H1 (cell line): ENCODE data around the gene NEU3. TPM values are rescaled to one million over a fixed set of nuclear protein-coding genes. Genes with fewer than 3 reads are reported as not detected.

ENCODE experiments used
- CTCF ChIA-PET: fragments of 300-600 bp; sonication (Branson Sonifier 250); formaldehyde crosslinking; loops from one replicate; lab custom pipeline; 2021; ENCODE audit not compliant: partially characterized antibody; lab: Charles Lee
- POLR2A ChIA-PET: fragments of 300-600 bp; sonication (Branson Sonifier 250); formaldehyde crosslinking; loops from one replicate; lab custom pipeline; 2021; ENCODE audit warnings: inconsistent platforms; ENCODE audit not compliant: partially characterized antibody; lab: Charles Lee
- DNase-seq, 2 experiments: peaks; one replicate each; pipeline versions ENCODE4 v3.0.0 to v3.0.0-alpha.2; 2010 to 2022; ENCODE audit warnings: low spot score in 2 of 2, low read depth in 1 of 2, mixed read lengths in 1 of 2
- FAIRE-seq: peaks from 2 replicates; lab custom pipeline; 2011; peaks lifted over from hg19 to GRCh38; lab: Jason Lieb, UNC
- H2AFZ ChIP-seq: 2 replicates; pipeline ENCODE4 v1.8.1; 2012; ENCODE audit warnings: low read length, inconsistent platforms
- H2AK5ac ChIP-seq: 2 replicates; pipeline ENCODE4 v1.6.1; 2013; ENCODE audit warnings: low read depth, low read length
- H2BK120ac ChIP-seq: replicated peaks from 2 replicates; pipeline ENCODE3; 2013; ENCODE audit warnings: low read depth, low read length, inconsistent platforms
- H2BK12ac ChIP-seq: 2 replicates; pipeline ENCODE4 v1.6.1; 2013; ENCODE audit warnings: low read depth, low read length
- H2BK15ac ChIP-seq: 2 replicates; pipeline ENCODE4 v1.6.1; 2013; ENCODE audit warnings: low read length
- H2BK20ac ChIP-seq: 2 replicates; pipeline ENCODE4 v1.6.1; 2013; ENCODE audit warnings: low read length
- H2BK5ac ChIP-seq: 2 replicates; pipeline ENCODE4 v1.6.1; 2013; ENCODE audit warnings: low read depth, low read length
- H3K14ac ChIP-seq: 2 replicates; pipeline ENCODE4 v1.6.1; 2013; ENCODE audit warnings: inconsistent platforms; ENCODE audit not compliant: insufficient read length
- H3K18ac ChIP-seq: 2 replicates; pipeline ENCODE4 v1.6.1; 2013; ENCODE audit warnings: low read length; ENCODE audit errors: extremely low read depth
- H3K23ac ChIP-seq: 2 replicates; pipeline ENCODE4 v1.6.1; 2013; ENCODE audit warnings: inconsistent platforms; ENCODE audit not compliant: insufficient read length
- H3K23me2 ChIP-seq: 2 replicates; pipeline ENCODE4 v1.6.1; 2013; ENCODE audit warnings: low read depth, low read length
- H3K27ac ChIP-seq: 2 replicates; pipeline ENCODE4 v1.6.1; 2011; ENCODE audit warnings: low read depth, low read length, inconsistent platforms
- H3K27me3 ChIP-seq, 4 experiments: replicated peaks in 1 of 4; 1 replicate in 1 of 4; 2 replicates in 3 of 4; pipeline versions ENCODE4 v1.6.1 to v1.8.1; 2011 to 2013; ENCODE audit warnings: low read length in 3 of 4, mild to moderate bottlenecking in 3 of 4, inconsistent platforms in 2 of 4, mixed read lengths in 2 of 4, moderate library complexity in 1 of 4; ENCODE audit not compliant: control insufficient read depth in 3 of 4, insufficient read depth in 3 of 4; ENCODE audit errors: extremely low read depth in 1 of 4
- H3K36me3 ChIP-seq, 4 experiments: 2 replicates each; pipeline versions ENCODE4 v1.6.1 to v1.8.1; 2011 to 2013; ENCODE audit warnings: mild to moderate bottlenecking in 4 of 4, low read length in 3 of 4, moderate library complexity in 2 of 4, control low read depth in 1 of 4, inconsistent platforms in 1 of 4; ENCODE audit not compliant: insufficient read depth in 4 of 4, control insufficient read depth in 2 of 4
- H3K4ac ChIP-seq: replicated peaks from 2 replicates; pipeline ENCODE3; 2013; ENCODE audit warnings: low read length, low read depth, mixed read lengths, inconsistent platforms; ENCODE audit not compliant: insufficient read length
- H3K4me1 ChIP-seq, 4 experiments: replicated peaks in 1 of 4; 1 replicate in 1 of 4; 2 replicates in 3 of 4; pipeline versions ENCODE4 v1.6.1 to v1.8.1; 2011 to 2013; ENCODE audit warnings: low read length in 3 of 4, inconsistent platforms in 2 of 4, mixed read lengths in 1 of 4; ENCODE audit not compliant: insufficient read depth in 4 of 4, control insufficient read depth in 3 of 4
- H3K4me2 ChIP-seq, 2 experiments: 2 replicates each; pipeline versions ENCODE4 v1.6.1 to v1.8.1; 2011 to 2013; ENCODE audit warnings: low read depth in 2 of 2, low read length in 2 of 2, control low read depth in 1 of 2, inconsistent platforms in 1 of 2, mild to moderate bottlenecking in 1 of 2; ENCODE audit not compliant: insufficient read depth in 1 of 2
- H3K4me3 ChIP-seq, 4 experiments: fragments of 200-600, 300-600 bp in 1 of 4; sonication (generic), shearing (Covaris generic), sonication (Bioruptor Twin) in 1 of 4; 2 replicates each; pipeline versions ENCODE4 v1.5.1 to v1.8.1; 2011 to 2016; ENCODE audit warnings: low read length in 4 of 4, low read depth in 3 of 4, control low read depth in 2 of 4, inconsistent platforms in 2 of 4, mild to moderate bottlenecking in 2 of 4, mixed read lengths in 1 of 4, moderate library complexity in 1 of 4; ENCODE audit not compliant: insufficient read depth in 2 of 4; ENCODE audit errors: extremely low read depth in 1 of 4
- H3K56ac ChIP-seq: replicated peaks from 2 replicates; pipeline ENCODE3; 2013; ENCODE audit warnings: low read depth, mild to moderate bottlenecking, mixed read lengths, low read length, inconsistent platforms; ENCODE audit not compliant: insufficient read length
- H3K79me1 ChIP-seq: 2 replicates; pipeline ENCODE4 v1.6.1; 2013; ENCODE audit warnings: low read depth, low read length, control low read depth
- H3K79me2 ChIP-seq, 2 experiments: 2 replicates each; pipeline versions ENCODE4 v1.6.1 to v1.8.1; 2012 to 2013; ENCODE audit warnings: low read length in 2 of 2, mild to moderate bottlenecking in 2 of 2, inconsistent platforms in 1 of 2; ENCODE audit not compliant: insufficient read depth in 2 of 2, control insufficient read depth in 1 of 2
- H3K9ac ChIP-seq, 4 experiments: replicated peaks in 1 of 4; 1 replicate in 1 of 4; 2 replicates in 3 of 4; pipeline versions ENCODE4 v1.6.1 to v1.8.1; 2011 to 2013; ENCODE audit warnings: low read depth in 3 of 4, low read length in 3 of 4, control low read depth in 2 of 4, mild to moderate bottlenecking in 2 of 4, moderate library complexity in 2 of 4, inconsistent platforms in 1 of 4; ENCODE audit errors: extremely low read depth in 1 of 4
- H3K9me3 ChIP-seq, 2 experiments: 2 replicates each; pipeline versions ENCODE4 v1.6.1 to v1.8.1; 2012 to 2013; ENCODE audit warnings: mild to moderate bottlenecking in 2 of 2, moderate library complexity in 2 of 2, control low read depth in 1 of 2, inconsistent platforms in 1 of 2, low read depth in 1 of 2, low read length in 1 of 2, mixed read lengths in 1 of 2; ENCODE audit not compliant: insufficient read depth in 2 of 2
- H4K20me1 ChIP-seq, 2 experiments: replicated peaks in 1 of 2; 2 replicates each; pipeline versions ENCODE3 to v1.8.1; 2011 to 2013; ENCODE audit warnings: inconsistent platforms in 2 of 2, low read length in 2 of 2, mild to moderate bottlenecking in 1 of 2; ENCODE audit not compliant: insufficient read depth in 2 of 2, control insufficient read depth in 1 of 2
- H4K5ac ChIP-seq: 2 replicates; pipeline ENCODE4 v1.6.1; 2013; ENCODE audit warnings: low read length, low read depth, mixed read lengths, inconsistent platforms; ENCODE audit not compliant: insufficient read length
- H4K8ac ChIP-seq: 2 replicates; pipeline ENCODE4 v1.8.0; 2013; ENCODE audit warnings: mild to moderate bottlenecking, moderate library complexity, low read length, inconsistent platforms; ENCODE audit not compliant: insufficient read depth; ENCODE audit errors: extremely low read depth
- H4K91ac ChIP-seq: replicated peaks from 2 replicates; pipeline ENCODE3; 2013; ENCODE audit warnings: low read length, mixed read lengths, inconsistent platforms; ENCODE audit not compliant: insufficient read length
- ASH2L ChIP-seq: fragments of 200-600, 300-600 bp; sonication (generic); IDR thresholded peaks from one replicate; pipeline ENCODE4 v1.7.1; 2017; ENCODE audit warnings: low read length
- BACH1 ChIP-seq: IDR thresholded peaks from 2 replicates; pipeline ENCODE4 v1.6.1; 2012; ENCODE audit warnings: low read length, improper control_type of control experiment
- BCL11A ChIP-seq, 2 experiments: IDR thresholded peaks; one replicate each; pipeline ENCODE4 v1.6.1; 2011; ENCODE audit warnings: low read depth in 2 of 2, low read length in 2 of 2, mild to moderate bottlenecking in 2 of 2
- CHD2 ChIP-seq: IDR thresholded peaks from 2 replicates; pipeline ENCODE4 v1.6.1; 2012; ENCODE audit warnings: low read length, improper control_type of control experiment
- EZH2 ChIP-seq: fragments of 200-600 bp; sonication (generic); IDR thresholded peaks from 2 replicates; pipeline ENCODE4 v1.7.1; 2012; ENCODE audit warnings: low read depth, mild to moderate bottlenecking, moderate library complexity, low read length, inconsistent platforms; ENCODE audit not compliant: severe bottlenecking
- JUND ChIP-seq: IDR thresholded peaks from 2 replicates; pipeline ENCODE4 v1.6.1; 2011; ENCODE audit warnings: mild to moderate bottlenecking, improper control_type of control experiment, low read length
- KDM5A ChIP-seq: fragments of 200-600 bp; IDR thresholded peaks from 2 replicates; pipeline ENCODE4 v1.7.1; 2012; ENCODE audit warnings: mild to moderate bottlenecking, low read length, inconsistent platforms, mixed read lengths
- POLR2AphosphoS5 ChIP-seq: IDR thresholded peaks from 2 replicates; pipeline ENCODE4 v1.6.1; 2011; ENCODE audit warnings: low read depth, low read length
- SIN3A ChIP-seq, 2 experiments: IDR thresholded peaks in 1 of 2; conservative IDR thresholded peaks in 1 of 2; 2 replicates each; pipeline ENCODE4 v1.6.1; 2011 to 2012; ENCODE audit warnings: low read length in 2 of 2, improper control_type of control experiment in 1 of 2, low read depth in 1 of 2, mild to moderate bottlenecking in 1 of 2
- SIX5 ChIP-seq: IDR thresholded peaks from 2 replicates; pipeline ENCODE4 v1.6.1; 2011; ENCODE audit warnings: mild to moderate bottlenecking, low read depth, low read length
- SP4 ChIP-seq: IDR thresholded peaks from 2 replicates; pipeline ENCODE4 v1.6.1; 2012; ENCODE audit warnings: low read length, inconsistent platforms
- SUZ12 ChIP-seq: fragments of 200-600 bp; sonication (generic); IDR thresholded peaks from 2 replicates; pipeline ENCODE4 v1.6.1; 2012; ENCODE audit warnings: mild to moderate bottlenecking, inconsistent platforms, low read length, moderate library complexity, mixed read lengths
- WGBS, 2 experiments: shearing (Covaris generic) in 1 of 2; methylation state at CpG; one replicate each; pipeline versions ENCODE4 v1.1.6 to v1.1.7; 2013 to 2015; ENCODE audit warnings: low lambda C conversion rate in 2 of 2, mixed read lengths in 2 of 2, inconsistent platforms in 1 of 2, low coverage in 1 of 2, missing lambda C conversion rate in 1 of 2; ENCODE audit not compliant: insufficient replicate concordance in 2 of 2, insufficient coverage in 1 of 2, insufficient read length in 1 of 2; ENCODE audit errors: extremely low coverage in 1 of 2, missing lambda C conversion rate in 1 of 2; 5-methylcytosine and 5-hydroxymethylcytosine counted together
- polyA plus RNA-seq, 7 experiments: library from polyadenylated mRNA; depleted of rRNA in 3 of 7; stranded (reverse) in 5 of 7; unstranded in 2 of 7; fragments of >200 nt in 5 of 7; fragments of 200-250 nt in 2 of 7; gene quantifications; 1 replicate in 5 of 7; 2 replicates in 1 of 7; 4 replicates in 1 of 7; pipeline versions ENCODE4 v1.2.1 to v1.2.3, GENCODE V29; 2011 to 2013; ENCODE audit warnings: missing spikeins in 2 of 7, mixed read lengths in 2 of 7
- total RNA-seq: library from RNA; stranded (reverse); fragmentation: NEBNext Ultra II Directional; extraction: Animal tissue kit (Norgen Biotek cat#: 25700); gene quantifications from 2 replicates; pipeline ENCODE4 v1.2.1, GENCODE V29; 2021
- TF ChIP-seq, protein P1 (sequence below): IDR thresholded peaks from 2 replicates; pipeline ENCODE4 v1.6.1; 2012; ENCODE audit warnings: inconsistent platforms

The NEU3 gene
- total and polyA plus RNA-seq, 2 of the 8 experiments (the other 6 are each of a cell fraction or from before 2014, with no cell fraction given), result 8.9 to 15.6 TPM

DNA sequence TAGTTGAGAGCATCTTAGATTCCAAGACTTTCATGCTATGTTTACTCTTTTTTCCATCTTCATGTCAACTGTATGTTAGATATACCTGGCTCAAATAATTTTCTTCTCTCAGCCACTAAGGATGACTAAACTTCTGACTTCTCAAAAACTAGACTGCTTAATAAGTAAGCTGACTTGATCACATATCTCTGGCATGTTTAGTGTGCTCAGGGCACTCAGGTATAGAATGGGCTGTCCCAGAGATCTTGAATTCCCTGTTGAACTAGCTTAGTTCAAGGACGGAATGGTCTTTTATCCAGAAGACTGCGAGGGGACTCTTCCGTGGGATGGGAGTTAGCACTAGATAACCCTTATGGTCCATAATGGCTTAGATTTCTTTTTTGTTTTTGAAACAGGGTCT lies 13.0 kb downstream of the NEU3 start:
- Histone ChIP-seq H2BK15ac (no peak overlapping the region), H3K36me3 (peaks cover 4 to 20% (median 9%) of the 10 kb centered on the region in 4 experiments), H3K79me1 (no peaks in the 10 kb centered on the region), H3K9ac (no peak overlapping the region), H2AFZ (no peak overlapping the region), H3K14ac (no peak overlapping the region), H3K23ac (no peak overlapping the region), H4K91ac (no peak overlapping the region)
- CTCF ChIA-PET, result interaction anchor here (0.6 to 3.0 kb wide), 5 partner anchors 12 to 925 kb away, joined by 3 to 10 read pairs (median 3); no protein-coding TSS in a partner anchor
- no peak for DNase-seq
- TF ChIP-seq BCL11A (IDR thresholded peaks at IDR 0.05; ENCODE audit: low read depth in 2 of 2, low read length in 2 of 2) (no peak), SIN3A (conservative IDR thresholded peaks at IDR 0.05 in 1 of 2, IDR thresholded peaks at IDR 0.05 in 1 of 2; ENCODE audit: low read depth in 1 of 2, low read length in 2 of 2) (no peak), CHD2 (no peak), SUZ12 (no peak), BACH1 (no peak), SP4 (no peak), EZH2 (no peak), ASH2L (no peak), KDM5A (no peak), JUND (no peak), POLR2AphosphoS5 (no peak), SIX5 (no peak)
- TF ChIP-seq, protein P1, sequence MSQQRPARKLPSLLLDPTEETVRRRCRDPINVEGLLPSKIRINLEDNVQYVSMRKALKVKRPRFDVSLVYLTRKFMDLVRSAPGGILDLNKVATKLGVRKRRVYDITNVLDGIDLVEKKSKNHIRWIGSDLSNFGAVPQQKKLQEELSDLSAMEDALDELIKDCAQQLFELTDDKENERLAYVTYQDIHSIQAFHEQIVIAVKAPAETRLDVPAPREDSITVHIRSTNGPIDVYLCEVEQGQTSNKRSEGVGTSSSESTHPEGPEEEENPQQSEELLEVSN, result no peak
- TF ChIP-seq, all 59 proteins: peak for 0
- no peak overlapping the region for H2BK5ac ChIP-seq
- H3K27me3 ChIP-seq, result no peaks in the 10 kb centered on the region
- H3K23me2 ChIP-seq, result no peaks in the 10 kb centered on the region
- H2AK5ac ChIP-seq, result no peak overlapping the region
- no peak overlapping the region for H3K4me2 ChIP-seq
- H3K4me3 ChIP-seq, result no peak overlapping the region
- 83% methylated on average over 3 of the region's 3 CpGs; no CpG with 5 or more reads in 1 of the 2 experiments for WGBS, 2 experiments
- no peak overlapping the region for H2BK12ac ChIP-seq
- H3K79me2 ChIP-seq, result no peaks in the 10 kb centered on the region
- no peak overlapping the region for H3K27ac ChIP-seq
- POLR2A ChIA-PET, result interaction anchor here (1.4 kb wide), 1 partner anchor 13 kb away, joined by 5 read pairs; no protein-coding TSS in a partner anchor
- no peak overlapping the region for H2BK120ac ChIP-seq
- H3K56ac ChIP-seq, result no peak overlapping the region
- no peak for FAIRE-seq
- peaks cover 0 to 2% of the 10 kb centered on the region in 2 experiments for H4K20me1 ChIP-seq
- H4K8ac ChIP-seq, result no peak overlapping the region
- no peak overlapping the region for H3K4ac ChIP-seq
- H3K18ac ChIP-seq, result no peak overlapping the region
- H2BK20ac ChIP-seq, result no peak overlapping the region
- no peaks in the 10 kb centered on the region for H3K4me1 ChIP-seq
- no peak overlapping the region for H4K5ac ChIP-seq
- no peaks in the 10 kb centered on the region for H3K9me3 ChIP-seq
